DMS53 (cell line): ENCODE results near the gene PKLR.

Experiments
- DNase-seq: peaks from one replicate; lab custom pipeline; 2025; lab: John Stamatoyannopoulos, UW

Gene PKLR

DNA sequence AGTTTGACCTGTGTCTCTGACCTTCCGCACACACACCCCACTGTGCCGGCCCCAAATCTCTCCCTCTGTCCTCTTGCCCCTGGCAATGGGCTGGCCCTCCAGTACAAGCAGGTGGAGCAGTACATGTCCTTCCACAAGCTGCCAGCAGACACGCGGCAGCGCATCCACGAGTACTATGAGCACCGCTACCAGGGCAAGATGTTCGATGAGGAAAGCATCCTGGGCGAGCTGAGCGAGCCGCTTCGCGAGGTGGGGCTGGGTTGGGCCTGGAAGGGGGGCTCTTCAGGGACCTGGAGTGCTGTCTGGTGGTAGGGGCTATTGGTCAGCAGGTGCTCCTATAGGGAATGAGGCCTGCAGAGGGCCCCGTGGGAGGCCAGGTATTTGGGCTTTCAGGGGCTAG lies 16.2 kb downstream of the PKLR start:
- no peak for DNase-seq

DNA sequence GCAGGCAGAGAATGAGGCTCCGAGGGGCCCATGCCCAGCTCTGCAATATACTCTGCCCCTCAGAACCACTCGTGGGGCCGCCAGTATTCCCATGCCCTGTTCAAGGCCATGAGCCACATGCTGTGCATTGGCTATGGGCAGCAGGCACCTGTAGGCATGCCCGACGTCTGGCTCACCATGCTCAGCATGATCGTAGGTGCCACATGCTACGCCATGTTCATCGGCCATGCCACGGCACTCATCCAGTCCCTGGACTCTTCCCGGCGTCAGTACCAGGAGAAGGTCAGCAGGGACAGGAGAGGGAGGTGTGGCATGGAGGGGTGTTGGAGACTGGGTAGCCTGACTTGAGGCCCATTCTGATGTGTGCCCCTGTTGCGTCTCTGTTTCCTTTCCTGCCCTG lies 16.8 kb downstream of the PKLR start:
- no peak for DNase-seq

DNA sequence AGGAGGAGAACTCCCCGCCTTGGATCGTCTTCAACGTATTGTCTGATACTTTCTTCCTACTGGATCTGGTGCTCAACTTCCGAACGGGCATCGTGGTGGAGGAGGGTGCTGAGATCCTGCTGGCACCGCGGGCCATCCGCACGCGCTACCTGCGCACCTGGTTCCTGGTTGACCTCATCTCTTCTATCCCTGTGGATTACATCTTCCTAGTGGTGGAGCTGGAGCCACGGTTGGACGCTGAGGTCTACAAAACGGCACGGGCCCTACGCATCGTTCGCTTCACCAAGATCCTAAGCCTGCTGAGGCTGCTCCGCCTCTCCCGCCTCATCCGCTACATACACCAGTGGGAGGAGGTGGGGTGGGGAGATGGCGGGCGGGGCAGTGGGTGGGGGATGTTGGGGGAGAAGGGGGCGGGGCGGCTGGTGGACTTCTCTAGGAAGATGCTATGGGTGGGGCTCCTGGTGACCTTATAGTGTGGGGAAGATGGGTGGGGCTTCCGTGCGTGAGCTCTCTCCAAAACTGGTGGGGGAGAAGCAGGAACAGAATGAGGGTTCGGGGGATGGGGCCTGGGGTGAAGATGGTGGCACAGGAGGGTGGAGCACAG lies 18.6 kb downstream of the PKLR start:
- no peak for DNase-seq

DNA sequence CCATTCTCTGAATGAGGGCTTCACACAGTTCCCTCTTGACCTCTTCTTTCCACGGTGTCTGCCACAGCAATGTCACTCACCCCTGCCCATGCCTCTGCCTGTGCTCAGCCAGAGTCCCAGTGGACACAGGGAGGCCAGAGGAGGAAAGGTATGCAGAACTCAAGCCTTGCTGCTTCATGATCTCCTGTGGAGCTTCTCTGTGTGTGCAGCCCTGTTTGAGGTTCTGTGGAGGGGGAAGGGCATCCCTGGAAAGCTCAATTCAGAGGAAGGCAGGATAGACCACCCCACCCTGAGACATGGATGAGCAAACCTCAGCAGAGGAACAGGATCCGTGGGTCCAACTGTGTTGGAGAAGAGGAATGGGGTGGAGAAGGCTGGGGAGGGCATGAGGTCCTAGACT lies 22.0 kb downstream of the PKLR start:
- no peak for DNase-seq

DNA sequence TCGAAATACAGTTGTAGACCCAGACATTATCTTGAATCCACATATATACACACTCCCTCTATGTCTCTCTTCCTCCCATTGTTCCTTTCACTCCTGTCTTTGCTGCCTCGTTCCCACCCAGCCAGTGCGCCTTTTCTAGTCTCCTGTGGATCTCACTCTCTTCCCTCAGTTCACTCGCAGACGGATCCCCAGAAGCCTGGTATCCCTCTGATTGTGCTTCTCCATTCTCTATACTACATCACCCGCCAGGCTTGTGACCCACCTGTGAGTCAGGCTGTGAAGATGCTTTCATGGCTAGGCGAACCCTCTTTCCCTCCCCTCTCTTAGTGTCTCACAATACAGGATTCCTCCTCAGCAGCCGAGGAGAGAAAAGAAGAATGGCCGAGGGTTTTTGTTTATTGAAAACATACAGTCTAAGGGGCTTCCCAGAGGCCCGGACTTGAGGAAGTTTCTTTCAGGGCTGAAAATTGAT lies 22.5 kb downstream of the PKLR start:
- DNase-seq, result no peak

DNA sequence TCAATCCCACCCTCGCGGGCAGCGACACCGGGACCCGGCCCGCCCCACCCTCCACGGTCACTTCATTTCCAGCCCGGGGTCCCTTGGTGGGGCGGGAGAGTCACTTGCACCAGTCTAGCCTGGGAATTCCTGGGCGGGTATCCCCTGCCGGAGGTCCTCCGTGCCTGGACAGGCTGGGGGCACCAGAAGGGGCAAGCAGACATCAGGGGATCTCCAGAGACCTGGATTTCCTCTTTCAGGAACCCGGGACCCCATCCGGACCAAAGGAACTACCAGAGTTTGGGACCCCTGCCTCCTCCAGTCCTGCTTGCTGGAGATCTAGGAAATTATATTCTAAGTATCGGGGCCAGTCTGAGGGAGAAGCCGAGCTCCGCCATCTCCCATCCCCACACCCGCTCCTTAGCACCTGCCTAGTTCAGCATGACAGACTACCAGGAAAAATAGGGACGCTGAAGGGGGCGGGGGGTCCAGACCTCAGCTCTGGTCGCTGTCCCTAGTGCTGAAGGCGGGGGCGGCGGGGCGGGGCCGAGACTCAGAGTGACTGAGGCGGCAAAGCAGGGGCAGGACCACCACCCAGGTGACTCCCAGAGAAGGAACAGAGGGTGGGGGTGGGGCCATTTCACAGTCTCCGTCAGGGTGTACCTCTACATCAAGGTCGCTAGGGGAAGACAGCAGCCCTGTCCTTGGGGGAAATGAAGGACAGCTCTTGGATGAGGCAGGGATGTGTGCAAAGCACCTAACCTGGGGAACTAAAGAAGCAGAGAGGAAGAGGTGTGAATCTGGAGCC lies 23.1 kb downstream of the PKLR start:
- peak; percentile 80 for DNase-seq

DNA sequence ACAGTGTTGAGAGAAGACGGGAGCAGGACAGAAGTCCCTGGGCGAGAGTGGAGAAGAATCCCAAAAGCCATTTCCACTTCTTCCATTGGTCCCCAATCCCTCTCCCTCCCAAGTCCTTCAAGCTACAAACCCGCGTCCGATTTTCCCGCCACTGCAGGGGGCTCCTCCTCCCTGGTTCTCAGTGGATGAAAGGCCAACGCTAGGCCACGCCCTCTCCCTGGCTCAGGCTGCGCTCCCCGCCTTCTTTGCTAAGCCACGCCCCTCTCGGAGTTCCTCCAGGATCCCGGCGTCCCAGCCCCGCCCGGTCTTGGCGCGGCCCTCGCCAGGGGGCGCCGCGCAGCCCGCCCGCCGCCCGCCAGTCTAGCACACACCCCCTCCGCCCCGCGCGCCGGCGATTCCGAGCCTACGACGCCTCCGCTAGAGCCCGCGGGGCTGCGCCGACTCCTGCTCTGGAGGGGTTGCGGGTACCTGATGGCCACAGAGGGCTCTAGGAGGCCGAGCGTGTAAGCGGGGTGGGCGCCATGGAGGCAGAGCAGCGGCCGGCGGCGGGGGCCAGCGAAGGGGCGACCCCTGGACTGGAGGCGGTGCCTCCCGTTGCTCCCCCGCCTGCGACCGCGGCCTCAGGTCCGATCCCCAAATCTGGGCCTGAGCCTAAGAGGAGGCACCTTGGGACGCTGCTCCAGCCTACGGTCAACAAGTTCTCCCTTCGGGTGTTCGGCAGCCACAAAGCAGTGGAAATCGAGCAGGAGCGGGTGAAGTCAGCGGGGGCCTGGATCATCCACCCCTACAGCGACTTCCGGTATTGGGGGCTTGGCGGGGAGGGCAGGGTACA lies 24.0 kb downstream of the PKLR start, which contains the start of gene HCN3:
HCN3 (plus strand) TSS at position 394 of the 832 bp plus-strand sequence; CDS start at position 522, 128 bp downstream.
- peak; percentile 98 for DNase-seq

DNA sequence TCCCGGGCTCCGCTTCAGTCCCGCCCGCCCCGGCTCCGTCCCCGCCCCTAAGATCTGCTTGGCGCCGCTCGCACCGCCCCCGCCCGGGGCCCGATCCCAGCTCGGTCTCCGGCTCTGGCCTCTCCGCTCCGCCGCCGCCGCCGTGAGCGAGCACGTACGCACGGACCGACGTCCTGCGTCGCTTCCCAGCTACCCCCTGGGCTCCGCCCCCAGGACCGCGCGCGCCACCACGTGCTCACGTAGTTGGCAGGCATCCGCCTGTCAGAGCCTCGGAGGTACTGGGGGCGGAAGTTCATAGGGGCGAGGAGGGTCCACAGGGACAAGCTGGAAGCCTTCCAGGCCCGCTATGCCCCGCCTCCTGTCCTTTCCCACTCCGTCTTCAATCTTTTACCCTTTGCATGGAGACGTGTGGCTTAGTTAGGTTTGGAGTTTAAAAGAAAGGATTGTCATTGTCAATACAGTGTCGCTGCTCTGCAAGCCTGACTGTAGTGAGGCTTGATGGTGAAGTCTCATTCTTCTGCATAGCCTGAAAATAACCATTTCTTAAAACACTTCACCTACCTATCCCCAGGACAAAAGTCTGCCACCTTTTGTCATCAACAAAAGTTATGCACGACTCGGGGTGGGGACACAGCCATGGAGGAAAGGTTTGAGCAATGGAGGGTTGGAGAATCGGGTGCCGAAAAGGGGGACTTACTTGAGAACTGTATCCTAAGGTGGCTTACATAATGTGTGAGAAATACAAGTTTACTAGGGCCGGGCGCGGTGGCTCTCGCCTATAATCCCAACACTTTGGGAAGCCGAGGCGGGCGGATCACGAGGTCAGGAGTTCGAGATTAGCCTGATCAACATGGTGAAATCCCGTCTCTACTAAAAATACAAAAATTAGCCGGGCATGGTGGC lies 27.6 kb downstream of the PKLR start, which contains the start of gene CLK2:
CLK2 (minus strand) TSS at position 162 of the 903 bp plus-strand sequence. CDS start 2,527 bp downstream, outside the sequence.
- peak; percentile 99 for DNase-seq

DNA sequence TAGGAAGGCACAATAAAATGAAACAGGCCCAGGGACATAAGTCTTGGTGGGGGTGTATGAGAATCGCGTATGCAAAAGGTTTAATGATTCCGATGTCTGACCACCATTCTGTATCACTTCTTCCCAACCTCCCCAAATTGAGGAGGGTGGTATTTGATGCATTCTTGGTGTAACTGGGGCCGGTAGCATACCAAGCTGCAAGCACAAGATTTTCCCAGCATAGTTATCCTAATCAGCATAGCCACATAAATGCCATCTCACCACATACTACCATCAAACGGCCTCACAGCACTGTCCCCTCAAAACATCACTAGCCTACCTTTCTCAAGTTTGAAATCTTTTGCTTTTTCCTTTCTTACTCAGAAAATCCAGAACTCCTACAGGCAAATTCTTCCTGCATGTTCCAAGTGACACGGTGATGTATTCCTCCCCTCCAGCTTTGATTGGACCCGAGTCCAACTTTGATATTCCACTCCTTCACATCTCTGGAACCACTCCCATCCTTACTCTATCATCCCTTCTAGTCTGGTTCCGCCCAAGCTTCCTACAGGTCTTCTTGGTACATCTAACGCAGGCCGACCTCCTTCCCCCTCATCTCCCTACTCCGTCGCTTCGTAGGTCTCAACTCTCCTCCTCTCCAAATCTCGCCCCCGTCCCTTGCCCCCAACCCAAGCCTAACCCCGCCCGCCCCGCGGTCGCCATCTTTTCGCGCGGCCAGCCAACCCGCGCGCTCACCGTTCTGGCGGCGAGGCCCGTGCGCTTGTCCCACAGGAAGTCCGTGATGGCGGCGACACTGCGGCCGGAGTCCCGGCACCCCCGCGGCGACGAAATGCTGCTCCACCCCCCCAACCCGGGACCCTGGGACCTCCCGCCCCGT lies 28.5 kb downstream of the PKLR start:
- DNase-seq, result peak; percentile 88

DNA sequence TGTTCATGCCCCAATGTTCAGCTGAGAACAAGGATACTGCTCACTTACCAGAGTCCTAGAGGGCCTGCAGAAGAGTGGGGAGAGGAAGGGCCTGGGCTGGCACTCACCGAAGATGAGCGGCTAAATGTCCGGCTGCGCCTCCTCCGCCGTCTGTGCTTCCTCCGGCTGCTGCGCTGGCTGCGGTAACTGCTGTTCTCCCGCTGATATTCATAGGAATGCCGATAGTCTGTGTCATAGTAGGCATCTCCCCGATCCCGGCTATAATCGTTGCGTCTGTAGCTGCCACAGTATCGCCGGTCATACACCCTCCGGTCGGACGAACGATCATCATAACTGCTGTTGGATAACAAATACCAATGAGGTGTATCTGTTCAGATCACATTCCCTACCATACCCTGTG lies 31.9 kb downstream of the PKLR start:
- DNase-seq, result no peak

DNA sequence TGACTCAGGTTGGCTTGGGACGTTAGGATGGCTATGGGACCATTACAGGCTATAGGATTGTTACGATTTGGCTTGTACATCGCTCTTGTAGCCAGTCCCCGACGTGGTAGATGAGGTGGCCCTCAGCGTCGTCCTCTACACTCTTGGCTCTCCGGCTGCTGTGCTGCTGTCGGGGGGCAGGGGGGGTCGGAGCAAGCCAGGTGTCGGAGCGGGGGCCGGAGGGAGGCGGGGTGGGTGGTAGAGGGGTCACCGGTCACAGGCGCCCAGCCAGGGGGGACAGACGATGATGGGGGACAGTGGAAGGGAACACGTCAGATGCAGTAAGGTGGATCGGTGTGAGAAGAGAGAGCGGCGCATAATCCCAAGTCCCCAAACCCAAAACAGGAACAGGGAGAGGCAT lies 32.6 kb downstream of the PKLR start:
- no peak for DNase-seq

DNA sequence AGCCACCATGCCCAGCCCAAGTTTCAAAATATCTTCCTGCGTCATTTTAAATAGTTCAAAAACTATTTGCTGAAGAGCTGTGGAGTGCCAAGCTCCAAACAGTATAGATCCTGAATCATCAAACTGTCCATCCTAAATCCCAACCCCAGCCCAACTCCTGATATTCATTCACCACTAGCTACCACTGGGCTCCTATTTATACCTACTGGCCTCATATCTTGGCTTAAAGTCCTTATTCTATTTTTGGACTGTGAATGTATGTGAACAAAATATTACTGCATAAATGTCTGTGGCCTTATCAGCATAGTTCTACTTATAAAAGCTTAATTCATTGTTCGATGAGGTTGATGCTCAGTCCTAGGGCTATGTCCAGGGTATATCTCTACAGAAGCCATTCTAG lies 33.9 kb downstream of the PKLR start:
- no peak for DNase-seq

DNA sequence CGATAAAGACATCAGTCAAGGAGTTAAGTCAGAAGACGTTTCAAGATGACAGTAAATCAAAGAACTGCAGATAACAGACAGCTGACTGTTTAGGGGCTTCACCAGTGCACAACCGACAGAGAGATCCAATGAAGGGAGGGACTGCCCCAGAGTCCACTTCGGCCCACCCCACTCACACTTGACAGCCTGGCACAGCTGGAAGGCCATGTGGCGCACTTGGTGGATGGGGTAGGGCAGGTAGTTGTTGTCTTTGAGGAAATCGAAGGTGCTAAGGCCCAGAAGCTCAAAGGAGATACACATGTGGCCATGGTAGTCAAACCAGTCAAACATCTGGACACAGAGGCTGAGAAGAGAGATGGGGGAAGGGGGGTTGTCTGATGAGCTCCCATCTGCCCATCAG lies 34.7 kb downstream of the PKLR start:
- DNase-seq, result no peak

DNA sequence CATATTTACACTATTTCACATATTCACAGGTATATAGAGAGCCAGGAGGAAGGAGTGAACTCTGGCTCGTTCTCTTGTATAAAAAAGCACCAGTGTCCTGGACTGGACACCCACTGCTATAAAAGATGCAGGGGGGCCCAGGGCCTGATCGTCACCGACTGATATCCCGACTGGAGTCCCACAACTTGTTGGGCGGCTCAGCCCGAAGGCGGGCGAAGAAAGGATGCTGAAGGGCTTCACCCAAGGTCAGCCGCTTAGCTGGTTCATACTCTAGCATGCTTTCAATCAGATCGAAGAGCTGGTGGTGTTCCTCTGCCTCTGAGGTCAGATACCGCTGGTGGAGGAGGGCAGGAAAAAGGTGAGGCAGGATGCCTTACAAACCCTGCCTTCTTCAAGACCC lies 38.2 kb downstream of the PKLR start:
- DNase-seq, result no peak

DNA sequence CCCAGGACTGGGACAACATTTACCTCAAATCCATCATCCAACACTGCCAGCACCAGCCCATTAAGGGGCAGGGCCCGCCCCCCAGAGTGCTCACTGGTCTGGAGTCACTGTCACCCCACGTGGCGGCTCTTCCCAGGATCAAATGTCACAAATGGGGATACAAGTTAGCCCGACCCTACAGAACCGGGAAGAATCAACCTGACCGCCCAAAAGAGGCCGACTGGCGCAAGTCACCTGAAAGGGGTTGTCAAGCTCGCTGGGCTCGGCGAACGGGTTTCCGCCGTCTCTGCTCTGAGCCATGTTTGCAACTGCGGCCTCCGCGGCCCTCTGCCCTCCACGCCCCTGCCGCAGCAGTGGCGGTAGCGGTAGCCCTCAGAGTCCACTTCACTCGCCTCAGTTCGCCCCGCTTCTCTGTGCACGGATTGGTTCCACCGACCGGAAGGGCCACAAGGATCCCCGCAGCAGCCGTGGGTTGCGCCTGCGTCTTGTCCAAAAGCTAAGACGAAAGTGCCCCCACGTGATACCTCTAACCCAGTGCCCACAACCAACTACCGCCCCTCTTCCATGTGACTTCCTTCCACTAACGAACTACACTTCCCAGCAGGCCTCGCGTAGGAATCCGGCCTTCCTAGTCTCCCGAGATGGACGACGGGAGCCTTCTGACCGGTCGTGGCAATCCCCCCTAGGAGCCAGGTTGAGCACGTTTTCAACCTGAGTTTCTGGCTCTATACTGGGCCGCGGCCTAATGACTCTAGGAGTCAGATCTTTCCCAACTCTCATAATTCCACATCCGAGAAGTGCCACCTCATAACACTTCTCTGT lies 39.2 kb downstream of the PKLR start, which contains the start of gene SCAMP3:
SCAMP3 (minus strand) TSS at position 509 of the 822 bp plus-strand sequence; CDS start at position 300, 209 bp downstream.
- peak; percentile 99 for DNase-seq

DNA sequence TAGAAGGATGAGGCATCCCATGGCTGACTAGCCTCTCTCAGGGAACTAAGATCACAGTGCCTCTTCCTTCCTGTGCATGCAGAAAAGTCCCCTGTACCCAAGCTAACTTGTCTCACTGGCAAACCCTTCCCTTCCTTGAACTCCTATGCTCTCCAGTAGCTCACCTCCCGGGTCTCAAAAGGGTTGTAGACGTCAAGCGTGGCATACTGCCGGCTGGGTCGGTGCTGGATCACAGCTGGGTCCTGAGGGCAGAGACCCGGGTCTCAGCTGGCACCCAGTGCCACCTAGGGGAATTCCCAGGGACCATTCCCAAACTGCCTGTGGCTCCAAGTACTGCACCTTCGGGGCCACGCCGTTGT lies 39.8 kb downstream of the PKLR start:
- peak; percentile 64 for DNase-seq

DNA sequence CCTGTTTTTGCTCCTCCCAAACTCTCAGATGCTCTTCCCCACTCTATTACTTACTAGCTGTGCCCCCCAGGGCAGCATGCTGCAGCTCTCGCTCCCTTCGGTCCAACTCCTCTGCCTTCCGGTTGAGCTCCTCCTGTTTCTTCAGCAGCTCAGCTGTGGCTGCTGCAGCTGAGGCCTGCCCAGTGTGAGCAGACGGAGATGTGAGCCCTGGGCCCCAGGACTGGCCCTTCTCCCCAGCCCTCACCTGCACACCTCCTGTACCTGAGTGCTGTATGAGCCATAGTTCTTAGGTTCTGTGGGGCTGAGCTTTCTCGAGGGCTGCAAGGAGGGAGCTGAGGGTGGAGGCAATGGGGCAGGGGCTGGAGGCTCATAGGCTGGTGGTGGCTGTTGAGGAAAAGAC lies 41.0 kb downstream of the PKLR start:
- DNase-seq, result no peak

DNA sequence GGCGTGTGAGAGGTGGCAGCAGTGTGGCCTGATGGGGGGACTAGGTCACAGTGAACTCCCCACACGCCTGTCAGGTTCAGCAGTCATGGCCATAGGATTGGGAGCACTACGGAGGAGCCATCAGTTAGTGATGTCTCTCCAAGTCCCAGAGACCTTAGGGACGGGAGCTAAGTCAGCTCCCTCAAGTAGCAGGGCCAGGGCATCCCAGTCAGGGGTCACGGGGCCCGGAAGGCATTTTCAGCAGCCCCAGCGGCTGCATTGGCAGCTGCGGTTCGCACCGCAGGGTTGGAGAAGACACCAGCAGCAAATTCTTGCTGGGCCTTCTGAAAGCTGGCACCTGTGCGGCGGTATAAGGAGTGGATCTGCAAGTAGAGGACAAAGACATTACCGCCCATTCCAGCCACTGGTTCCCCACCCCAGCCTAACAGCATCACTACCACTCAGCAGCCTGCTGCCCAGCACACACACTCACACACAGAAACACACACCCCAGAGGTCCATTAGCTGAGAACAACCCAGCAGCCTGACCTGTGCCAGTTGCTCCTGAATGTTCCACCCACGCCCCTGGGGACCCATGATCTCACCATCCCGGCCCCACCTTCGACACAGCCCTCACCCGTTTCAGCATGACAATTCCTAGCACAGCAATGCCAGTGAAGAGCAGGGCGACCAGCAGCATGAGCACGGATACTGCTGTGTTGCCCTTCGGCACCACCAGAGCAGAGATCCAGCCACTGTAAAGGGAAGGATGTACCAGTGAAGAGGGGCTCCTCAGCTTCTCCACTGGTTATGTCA lies 45.0 kb downstream of the PKLR start:
- no peak for DNase-seq
